GM18526 (cell line): Measurements from ENCODE around the gene DSEL.

ENCODE experiments used
- POLR2A ChIP-seq: IDR thresholded peaks from 3 replicates; pipeline ENCODE4 v1.6.1; 2011; ENCODE audit not compliant: insufficient read length; ENCODE audit errors: extremely low read depth

Gene DSEL

GRCh38 chr18:67467188-67467587 is 49.3 kb downstream of the DSEL start:
- no peak for TF ChIP-seq POLR2A

- TF ChIP-seq POLR2A, result no peak
These were observed 52.0 kb downstream of the DSEL start for GRCh38 chr18:67464499-67464898.

GRCh38 chr18:67463829-67464228 is 52.7 kb downstream of the DSEL start:
- TF ChIP-seq POLR2A, result no peak

GRCh38 chr18:67456711-67457110 is 59.8 kb downstream of the DSEL start:
- no peak for TF ChIP-seq POLR2A
